Loucy (cell line): Measurements from ENCODE around the gene IFI35.

Experiments used
- EZH2phosphoT487 ChIP-seq: fragments of 200-600 bp; IDR thresholded peaks from 2 replicates; pipeline ENCODE4 v1.6.1; 2018; ENCODE audit warnings: antibody characterized with exemption, mild to moderate bottlenecking, moderate library complexity, borderline replicate concordance
- TF ChIP-seq, protein P1 (sequence below): fragments of 200-600 bp; sonication (generic); conservative IDR thresholded peaks from 2 replicates; pipeline ENCODE4 v1.5.1; 2014; ENCODE audit warnings: mild to moderate bottlenecking, antibody characterized with exemption, low read length

DNA sequence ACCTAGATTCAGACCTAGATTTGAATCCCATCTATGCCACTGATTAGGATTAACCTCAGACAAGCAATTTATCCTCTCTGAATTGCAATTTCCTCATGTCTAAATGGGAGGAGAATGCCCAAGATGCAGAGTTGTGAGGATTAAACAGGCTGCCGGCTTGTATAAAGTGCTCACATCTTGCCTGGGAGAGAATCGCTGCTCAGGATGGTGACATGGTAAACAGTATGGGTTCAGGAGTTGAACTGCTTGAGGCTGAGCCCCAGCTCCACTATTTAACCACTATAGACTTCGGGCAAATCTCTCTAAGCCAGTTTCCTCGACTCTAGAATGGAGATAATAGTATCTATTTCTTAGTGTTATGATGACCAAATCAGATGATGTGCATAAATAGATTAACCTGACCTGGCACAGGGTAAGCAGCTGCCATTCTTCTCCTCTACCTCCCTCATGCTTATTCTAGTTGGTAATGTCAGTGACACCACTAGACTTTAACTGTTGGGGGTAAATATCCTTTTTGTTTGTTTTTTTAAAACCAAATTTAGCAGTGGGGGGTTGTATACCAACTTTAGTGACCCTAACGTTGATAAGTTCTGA lies 9.1 kb upstream of the IFI35 start:
- TF ChIP-seq, protein P1, sequence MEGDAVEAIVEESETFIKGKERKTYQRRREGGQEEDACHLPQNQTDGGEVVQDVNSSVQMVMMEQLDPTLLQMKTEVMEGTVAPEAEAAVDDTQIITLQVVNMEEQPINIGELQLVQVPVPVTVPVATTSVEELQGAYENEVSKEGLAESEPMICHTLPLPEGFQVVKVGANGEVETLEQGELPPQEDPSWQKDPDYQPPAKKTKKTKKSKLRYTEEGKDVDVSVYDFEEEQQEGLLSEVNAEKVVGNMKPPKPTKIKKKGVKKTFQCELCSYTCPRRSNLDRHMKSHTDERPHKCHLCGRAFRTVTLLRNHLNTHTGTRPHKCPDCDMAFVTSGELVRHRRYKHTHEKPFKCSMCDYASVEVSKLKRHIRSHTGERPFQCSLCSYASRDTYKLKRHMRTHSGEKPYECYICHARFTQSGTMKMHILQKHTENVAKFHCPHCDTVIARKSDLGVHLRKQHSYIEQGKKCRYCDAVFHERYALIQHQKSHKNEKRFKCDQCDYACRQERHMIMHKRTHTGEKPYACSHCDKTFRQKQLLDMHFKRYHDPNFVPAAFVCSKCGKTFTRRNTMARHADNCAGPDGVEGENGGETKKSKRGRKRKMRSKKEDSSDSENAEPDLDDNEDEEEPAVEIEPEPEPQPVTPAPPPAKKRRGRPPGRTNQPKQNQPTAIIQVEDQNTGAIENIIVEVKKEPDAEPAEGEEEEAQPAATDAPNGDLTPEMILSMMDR: no peak
- no peak for TF ChIP-seq EZH2phosphoT487
